GM12878 (cell line): ENCODE measurements around the gene FFAR1.

ENCODE experiments used
- EZH2 ChIP-seq: IDR thresholded peaks from 2 replicates; pipeline ENCODE4 v1.6.1; 2012; ENCODE audit warnings: low read depth, mild to moderate bottlenecking, control low read depth, inconsistent platforms, low read length, borderline replicate concordance; ENCODE audit not compliant: control insufficient read depth
- POLR2A ChIP-seq: IDR thresholded peaks from 2 replicates; pipeline ENCODE4 v1.6.1; 2011; ENCODE audit warnings: low read depth, mild to moderate bottlenecking, low read length
- TCF12 ChIP-seq: IDR thresholded peaks from 2 replicates; pipeline ENCODE4 v1.6.1; 2011; ENCODE audit warnings: low read depth, mild to moderate bottlenecking, low read length
- TF ChIP-seq, protein P1 (sequence below), 3 experiments: IDR thresholded peaks in 2 of 3; conservative IDR thresholded peaks in 1 of 3; 2 replicates each; pipeline ENCODE4 v1.5.1; 2011; ENCODE audit warnings: low read depth in 3 of 3, low read length in 3 of 3, mild to moderate bottlenecking in 3 of 3, control low read depth in 2 of 3, moderate library complexity in 2 of 3, inconsistent platforms in 1 of 3, mixed read lengths in 1 of 3; ENCODE audit not compliant: control insufficient read depth in 2 of 3, insufficient read depth in 1 of 3; ENCODE audit errors: extremely low read depth in 1 of 3

DNA sequence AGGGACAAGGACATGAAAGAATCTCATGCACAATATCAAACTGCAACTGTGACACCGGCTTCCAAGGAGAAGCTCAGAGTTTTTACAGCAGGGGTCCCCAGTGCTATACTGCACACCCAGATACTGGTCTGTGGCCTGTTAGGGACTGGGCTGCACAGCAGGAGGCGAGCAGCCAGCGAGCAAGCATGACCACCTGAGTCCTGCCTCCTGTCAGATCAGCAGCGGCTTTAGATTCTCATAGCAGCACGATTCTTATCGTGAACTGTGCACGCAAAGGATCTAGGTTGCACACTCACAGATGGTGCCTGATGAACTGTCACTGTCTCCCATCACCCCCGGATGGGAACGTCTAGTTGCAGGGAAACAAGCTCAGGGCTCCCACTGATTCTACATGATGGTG is 31.8 kb upstream of the FFAR1 start:
- no peak for TF ChIP-seq POLR2A
- no peak for TF ChIP-seq EZH2
- no peak for TF ChIP-seq TCF12
- TF ChIP-seq, protein P1, sequence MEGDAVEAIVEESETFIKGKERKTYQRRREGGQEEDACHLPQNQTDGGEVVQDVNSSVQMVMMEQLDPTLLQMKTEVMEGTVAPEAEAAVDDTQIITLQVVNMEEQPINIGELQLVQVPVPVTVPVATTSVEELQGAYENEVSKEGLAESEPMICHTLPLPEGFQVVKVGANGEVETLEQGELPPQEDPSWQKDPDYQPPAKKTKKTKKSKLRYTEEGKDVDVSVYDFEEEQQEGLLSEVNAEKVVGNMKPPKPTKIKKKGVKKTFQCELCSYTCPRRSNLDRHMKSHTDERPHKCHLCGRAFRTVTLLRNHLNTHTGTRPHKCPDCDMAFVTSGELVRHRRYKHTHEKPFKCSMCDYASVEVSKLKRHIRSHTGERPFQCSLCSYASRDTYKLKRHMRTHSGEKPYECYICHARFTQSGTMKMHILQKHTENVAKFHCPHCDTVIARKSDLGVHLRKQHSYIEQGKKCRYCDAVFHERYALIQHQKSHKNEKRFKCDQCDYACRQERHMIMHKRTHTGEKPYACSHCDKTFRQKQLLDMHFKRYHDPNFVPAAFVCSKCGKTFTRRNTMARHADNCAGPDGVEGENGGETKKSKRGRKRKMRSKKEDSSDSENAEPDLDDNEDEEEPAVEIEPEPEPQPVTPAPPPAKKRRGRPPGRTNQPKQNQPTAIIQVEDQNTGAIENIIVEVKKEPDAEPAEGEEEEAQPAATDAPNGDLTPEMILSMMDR (IDR thresholded peaks at IDR 0.05 in 2 of 3, conservative IDR thresholded peaks at IDR 0.05 in 1 of 3; ENCODE audit: control insufficient read depth in 2 of 3, extremely low read depth in 1 of 3, insufficient read depth in 1 of 3, low read depth in 3 of 3, low read length in 3 of 3), result peak in 2 of 3 experiments; percentile 10 to 33; a peak in 1 of 6 replicates
